Spleen (tissue), 11 donors: ENCODE measurements around the gene ZGPAT. TPM values are rescaled to one million over a fixed set of nuclear protein-coding genes. Genes with fewer than 3 reads are reported as not detected.

ENCODE experiments used
- DNase-seq: peaks from one replicate; pipeline ENCODE4 v3.0.0-alpha.2; 2020
- H3K27ac ChIP-seq, 8 donors: fragments of 200-600 bp; sonication (generic) in 7 of 8; 1 replicate in 4 of 8; 2 replicates in 4 of 8; pipeline versions ENCODE4 v1.5.0 to v1.8.0; 2016 to 2021; ENCODE audit warnings: inconsistent platforms in 4 of 8, mild to moderate bottlenecking in 4 of 8, moderate library complexity in 1 of 8
- H3K27me3 ChIP-seq, 7 donors: fragments of 200-600 bp; sonication (generic) in 6 of 7; replicated peaks in 1 of 7; 1 replicate in 4 of 7; 2 replicates in 3 of 7; pipeline versions ENCODE4 v1.5.0 to v1.8.0; 2016 to 2021; ENCODE audit warnings: inconsistent platforms in 3 of 7, mild to moderate bottlenecking in 1 of 7
- H3K36me3 ChIP-seq, 6 donors: fragments of 200-600 bp; sonication (generic) in 5 of 6; 1 replicate in 4 of 6; 2 replicates in 2 of 6; pipeline versions ENCODE4 v1.5.0 to v1.8.0; 2016 to 2021; ENCODE audit warnings: inconsistent platforms in 2 of 6
- H3K4me1 ChIP-seq, 6 donors: fragments of 200-600 bp; sonication (generic) in 5 of 6; 1 replicate in 3 of 6; 2 replicates in 3 of 6; pipeline versions ENCODE4 v1.5.0 to v1.8.0; 2016 to 2021; ENCODE audit warnings: inconsistent platforms in 3 of 6
- H3K4me3 ChIP-seq, 8 donors: fragments of 200-600 bp; sonication (generic) in 7 of 8; 1 replicate in 4 of 8; 2 replicates in 4 of 8; pipeline versions ENCODE4 v1.5.0 to v1.8.0; 2016 to 2021; ENCODE audit warnings: inconsistent platforms in 4 of 8, mild to moderate bottlenecking in 4 of 8, moderate library complexity in 2 of 8
- H3K9me3 ChIP-seq, 8 donors: fragments of 200-600 bp; sonication (generic) in 7 of 8; 1 replicate in 4 of 8; 2 replicates in 4 of 8; pipeline versions ENCODE4 v1.5.0 to v1.8.0; 2016 to 2021; ENCODE audit warnings: inconsistent platforms in 4 of 8
- CTCF ChIP-seq, 11 experiments: fragments of 200-600 bp in 7 of 11; fragments of 450-650 bp in 4 of 11; sonication (generic) in 4 of 11; IDR thresholded peaks in 8 of 11; conservative IDR thresholded peaks in 3 of 11; 1 replicate in 7 of 11; 2 replicates in 4 of 11; pipeline versions ENCODE4 v1.4.0 to v1.8.0; 2016 to 2021; ENCODE audit warnings: antibody characterized with exemption in 11 of 11, inconsistent platforms in 4 of 11, mild to moderate bottlenecking in 1 of 11
- POLR2A ChIP-seq, 3 donors: fragments of 450-650 bp; IDR thresholded peaks; one replicate each; pipeline ENCODE4 v1.5.1; 2017; ENCODE audit warnings: antibody characterized with exemption in 3 of 3, mild to moderate bottlenecking in 1 of 3
- POLR2AphosphoS5 ChIP-seq, 3 donors: sonication (generic); formaldehyde crosslinking; IDR thresholded peaks; one replicate each; pipeline ENCODE4 v1.5.1; 2017; ENCODE audit warnings: antibody characterized with exemption in 3 of 3
- WGBS, 5 donors: extraction: QIAGEN DNeasy Blood & Tissue Kit in 3 of 5; methylation state at CpG; one replicate each; pipeline versions ENCODE4 v1.1.5 to v1.1.7; 2013 to 2018; 5-methylcytosine and 5-hydroxymethylcytosine counted together
- intact Hi-C: fragments of 100-400 bp; cut with DNase I; formaldehyde crosslinking; loops from one replicate; pipeline ENCODE4 v1.15.0; 2023; ENCODE audit warnings: low total_unique reads
- polyA plus RNA-seq, 3 donors: library from polyadenylated mRNA; stranded (reverse); fragments of 200-250 nt; gene quantifications; one replicate each; pipeline ENCODE4 v1.2.1, GENCODE V29; 2013
- total RNA-seq, 7 donors: library from RNA; depleted of rRNA in 3 of 7; stranded (reverse); fragments of >200 nt in 3 of 7; fragmentation: NEBNext Ultra II Directional in 4 of 7; extraction: Animal tissue kit (Norgen Biotek cat#: 25700) in 4 of 7; gene quantifications; one replicate each; pipeline versions ENCODE4 v1.1.0 to v1.2.1, GENCODE V29; 2016 to 2021
- donor health status: healthy with polysubstance abuse.
- donor health status: DM: no; HTN: no; CAD: no; lungs with moderate emphysema.
- donor health status: DM: no; HTN: no; CAD: no.
- donor health status: Bipolar disorder and iron deficiency.
- donor health status: healthy.
- donor health status: DM: no; HTN: no; CAD: no.
- donor health status: DM: yes; HTN: yes; CAD: no.

Gene ZGPAT
- total and polyA plus RNA-seq, 10 donors: 23.6 to 72.8 (median 38.2) TPM

GRCh38 chr20:63660622-63661021 is 47.2 kb upstream of the ZGPAT start:
- intact Hi-C loops: no loop called here
- WGBS, 5 donors: 87 to 89% (median 88%) methylated on average over 8 of the region's 8 CpGs
- peaks cover 9 to 38% (median 27%) of the 10 kb centered on the region in 6 donors for H3K4me1 ChIP-seq
- no peaks in the 10 kb centered on the region for H3K9me3 ChIP-seq
- no peaks in the 10 kb centered on the region for H3K27me3 ChIP-seq
- no peak for DNase-seq
- no peak overlapping the region for H3K27ac ChIP-seq
- no peak overlapping the region for H3K4me3 ChIP-seq
- TF ChIP-seq POLR2A (IDR thresholded peaks at IDR 0.05) (no peak), CTCF (IDR thresholded peaks at IDR 0.05 in 8 of 11, conservative IDR thresholded peaks at IDR 0.05 in 3 of 11) (no peak), POLR2AphosphoS5 (IDR thresholded peaks at IDR 0.05) (no peak)
- peaks cover 0 to 57% (median 33%) of the 10 kb centered on the region in 6 donors for H3K36me3 ChIP-seq

GRCh38 chr20:63661108-63661507 is 46.7 kb upstream of the ZGPAT start:
- DNase-seq: no peak
- Histone ChIP-seq H3K27ac (no peak overlapping the region), H3K36me3 (peaks cover 0 to 62% (median 37%) of the 10 kb centered on the region in 6 donors), H3K4me3 (no peak overlapping the region), H3K27me3 (no peaks in the 10 kb centered on the region), H3K4me1 (peaks cover 9 to 38% (median 27%) of the 10 kb centered on the region in 6 donors), H3K9me3 (no peaks in the 10 kb centered on the region)
- WGBS, 5 donors: 87 to 97% (median 95%) methylated on average over 12 to 22 of the region's 22 CpGs
- intact Hi-C loops: no loop called here
- TF ChIP-seq POLR2AphosphoS5 (IDR thresholded peaks at IDR 0.05): no peak
- no peak for TF ChIP-seq POLR2A (IDR thresholded peaks at IDR 0.05)
- TF ChIP-seq CTCF (IDR thresholded peaks at IDR 0.05 in 8 of 11, conservative IDR thresholded peaks at IDR 0.05 in 3 of 11): no peak

- Histone ChIP-seq H3K9me3 (no peaks in the 10 kb centered on the region), H3K36me3 (peaks cover 0 to 71% (median 43%) of the 10 kb centered on the region in 6 donors), H3K27ac (no peak overlapping the region), H3K4me1 (peaks cover 9 to 34% (median 26%) of the 10 kb centered on the region in 6 donors), H3K27me3 (no peaks in the 10 kb centered on the region), H3K4me3 (no peak overlapping the region)
- TF ChIP-seq POLR2A (IDR thresholded peaks at IDR 0.05) (no peak), CTCF (IDR thresholded peaks at IDR 0.05 in 8 of 11, conservative IDR thresholded peaks at IDR 0.05 in 3 of 11) (no peak), POLR2AphosphoS5 (IDR thresholded peaks at IDR 0.05) (no peak)
- 89 to 96% (median 94%) methylated on average over 26 to 33 of the region's 33 CpGs for WGBS, 5 donors
- intact Hi-C loops: no loop called here
- no peak for DNase-seq
Observed at GRCh38 chr20:63661959-63662812, 45.7 kb upstream of the ZGPAT start.

- Histone ChIP-seq H3K27me3 (no peaks in the 10 kb centered on the region), H3K36me3 (peaks cover 0 to 77% (median 49%) of the 10 kb centered on the region in 6 donors), H3K4me1 (peaks cover 5 to 28% (median 20%) of the 10 kb centered on the region in 6 donors), H3K4me3 (no peak overlapping the region), H3K27ac (no peak overlapping the region), H3K9me3 (no peaks in the 10 kb centered on the region)
- WGBS, 5 donors: 85 to 98% (median 94%) methylated on average over 8 to 9 of the region's 9 CpGs
- DNase-seq: no peak
- intact Hi-C loops: no loop called here
- TF ChIP-seq POLR2A (IDR thresholded peaks at IDR 0.05): no peak
- no peak for TF ChIP-seq POLR2AphosphoS5 (IDR thresholded peaks at IDR 0.05)
- TF ChIP-seq CTCF (IDR thresholded peaks at IDR 0.05 in 8 of 11, conservative IDR thresholded peaks at IDR 0.05 in 3 of 11): no peak
Observed at GRCh38 chr20:63662813-63663189, 45.0 kb upstream of the ZGPAT start.
